ENCODE results near the gene KDM4B. TPM values are rescaled to one million over a fixed set of nuclear protein-coding genes. Genes with fewer than 3 reads are reported as not detected.
"Not testable (repeated sequence)": the region's sequence is repeated elsewhere in the genome, so short reads cannot be mapped to it uniquely, and the experiment has no call there.

Gene KDM4B
- total RNA-seq, 1 donor from 2014 or later: 46.0 TPM

- no peaks in the 10 kb centered on the region for H3K27me3 ChIP-seq
- intact Hi-C loops (cut with DNase I): no loop called here
Measured at GRCh38 chr19:5193192-5193591, 224.3 kb downstream of the KDM4B start.

DNA sequence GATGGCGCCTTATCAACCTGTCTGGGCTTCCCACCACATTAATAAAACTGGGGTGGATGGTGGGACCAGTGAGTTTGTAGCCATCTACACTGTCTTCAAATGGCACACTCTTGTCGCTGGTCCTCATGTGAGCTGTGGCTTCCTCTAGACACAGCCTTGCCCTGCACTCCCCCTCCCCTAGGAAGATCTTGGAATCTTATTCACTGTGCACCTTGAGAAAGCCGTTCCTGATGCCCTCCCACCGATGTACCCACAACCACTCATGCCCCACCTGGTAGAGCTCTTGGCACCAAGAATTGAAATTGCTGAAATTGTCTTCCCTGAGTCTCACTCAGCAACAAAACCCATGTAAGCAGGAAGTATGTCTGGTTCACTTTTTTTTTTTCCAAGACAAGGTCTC is 225.7 kb downstream of the KDM4B start:
- intact Hi-C loops (cut with DNase I): no loop called here
- no peak for DNase-seq (ENCODE audit: low spot score in 2 of 2)
- no peak overlapping the region for H3K4me3 ChIP-seq

More at GRCh38 chr19:5193192-5193591, 224.3 kb downstream of the KDM4B start:
- Histone ChIP-seq H3K4me3 (no peak overlapping the region), H3K9me3 (no peaks in the 10 kb centered on the region), H3K27ac (no peak overlapping the region), H3K4me1 (no peaks in the 10 kb centered on the region), H3K36me3 (no peaks in the 10 kb centered on the region)
- TF ChIP-seq CTCF (IDR thresholded peaks at IDR 0.05): no peak
- no peak for DNase-seq (ENCODE audit: low spot score in 2 of 2)

GRCh38 chr19:5195587-5195986 is 226.7 kb downstream of the KDM4B start:
- H3K27ac ChIP-seq; H3K4me1 ChIP-seq; H3K27me3 ChIP-seq; H3K36me3 ChIP-seq; DNase-seq (ENCODE audit: low spot score in 2 of 2); H3K4me3 ChIP-seq; intact Hi-C loops (cut with DNase I); H3K9me3 ChIP-seq: not testable (repeated sequence)

More for the DNA sequence above, 225.7 kb downstream of the KDM4B start:
- H3K36me3 ChIP-seq: no peaks in the 10 kb centered on the region
- no peaks in the 10 kb centered on the region for H3K9me3 ChIP-seq
- no peaks in the 10 kb centered on the region for H3K4me1 ChIP-seq
- no peak overlapping the region for H3K27ac ChIP-seq
- no peaks in the 10 kb centered on the region for H3K27me3 ChIP-seq
- TF ChIP-seq CTCF (IDR thresholded peaks at IDR 0.05): no peak

DNA sequence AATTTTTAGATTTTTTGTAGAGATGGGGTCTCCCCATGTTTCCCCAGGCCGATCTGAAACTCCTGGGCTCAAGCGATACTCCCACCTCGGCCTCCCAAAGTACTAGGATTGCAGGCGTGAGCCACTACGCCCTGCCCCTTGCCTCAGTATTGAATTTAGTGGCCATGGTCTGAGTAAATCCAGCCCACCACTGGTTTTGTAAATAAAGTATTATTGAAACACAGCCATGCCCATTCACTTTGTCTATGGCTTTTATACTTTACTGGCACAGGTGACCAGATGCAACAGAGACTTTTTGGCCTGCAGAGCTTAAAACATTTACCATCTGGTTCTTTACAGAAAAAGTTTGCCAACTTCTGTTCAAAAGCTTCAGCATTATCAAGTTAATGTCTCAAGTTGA is 227.9 kb downstream of the KDM4B start:
- TF ChIP-seq CTCF (IDR thresholded peaks at IDR 0.05): no peak
- peaks cover 6 to 17% of the 10 kb centered on the region in 2 donors for H3K9me3 ChIP-seq
- H3K36me3 ChIP-seq: no peaks in the 10 kb centered on the region
- DNase-seq (ENCODE audit: low spot score in 2 of 2): no peak
- no peaks in the 10 kb centered on the region for H3K4me1 ChIP-seq
- intact Hi-C loops (cut with DNase I): no loop called here
- no peaks in the 10 kb centered on the region for H3K27me3 ChIP-seq
- H3K27ac ChIP-seq: no peak overlapping the region
- no peak overlapping the region for H3K4me3 ChIP-seq

- intact Hi-C loops (cut with DNase I): no loop called here
- peaks cover 7 to 27% of the 10 kb centered on the region in 2 donors for H3K9me3 ChIP-seq
- DNase-seq (ENCODE audit: low spot score in 2 of 2): no peak
- H3K4me3 ChIP-seq: no peak overlapping the region
- H3K36me3 ChIP-seq: no peaks in the 10 kb centered on the region
- no peak for TF ChIP-seq CTCF (IDR thresholded peaks at IDR 0.05)
- no peak overlapping the region for H3K27ac ChIP-seq
- no peaks in the 10 kb centered on the region for H3K27me3 ChIP-seq
- no peaks in the 10 kb centered on the region for H3K4me1 ChIP-seq
Measured at GRCh38 chr19:5200844-5201243, 231.9 kb downstream of the KDM4B start.

GRCh38 chr19:5202553-5202952 is 233.6 kb downstream of the KDM4B start:
- no peak for DNase-seq (ENCODE audit: low spot score in 2 of 2)
- H3K4me1 ChIP-seq: peaks cover 0 to 5% of the 10 kb centered on the region in 2 donors
- no peaks in the 10 kb centered on the region for H3K27me3 ChIP-seq
- no peak for TF ChIP-seq CTCF (IDR thresholded peaks at IDR 0.05)
- H3K4me3 ChIP-seq: no peak overlapping the region
- H3K9me3 ChIP-seq: peaks cover 7 to 27% of the 10 kb centered on the region in 2 donors
- intact Hi-C loops (cut with DNase I): no loop called here
- peaks cover 0 to 3% of the 10 kb centered on the region in 2 donors for H3K36me3 ChIP-seq
- H3K27ac ChIP-seq: no peak overlapping the region

Other genes starting within 250 kb of the KDM4B start
- 72.2 TPM for gene DPP9, start 245.3 kb upstream of the KDM4B start, total RNA-seq
- gene FEM1A, start 177.4 kb upstream of the KDM4B start, total RNA-seq: 20.2 TPM
- 20.3 TPM for gene TICAM1, start 137.4 kb upstream of the KDM4B start, total RNA-seq
- 84.3 TPM for gene PLIN3, start 101.4 kb upstream of the KDM4B start, total RNA-seq
- gene ARRDC5, start 66.2 kb upstream of the KDM4B start, total RNA-seq: 8.6 TPM
- gene UHRF1, start 59.6 kb upstream of the KDM4B start, total RNA-seq: 0.32 TPM